ENCODE results near the gene ALDH5A1.

DNA sequence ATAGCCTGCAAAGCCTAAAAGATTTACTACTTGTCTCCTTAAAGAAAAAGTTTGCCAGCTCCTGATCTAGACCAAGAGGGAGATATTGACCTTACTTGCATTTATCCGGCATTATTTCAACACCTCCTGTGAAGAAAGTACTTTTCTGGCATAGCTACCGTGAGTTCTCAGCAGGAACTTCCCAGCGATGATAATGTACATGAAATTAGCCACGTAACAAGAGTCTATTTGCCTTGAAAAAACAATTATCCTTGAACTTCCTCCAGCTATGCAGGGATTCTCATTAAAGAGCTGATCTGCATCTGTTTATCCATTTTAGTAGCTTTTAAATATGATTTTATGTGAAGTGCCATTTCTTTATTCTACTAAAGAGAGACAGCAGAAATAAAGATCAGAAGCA is 41.7 kb downstream of the ALDH5A1 start:
- TF ChIP-seq, protein P1, sequence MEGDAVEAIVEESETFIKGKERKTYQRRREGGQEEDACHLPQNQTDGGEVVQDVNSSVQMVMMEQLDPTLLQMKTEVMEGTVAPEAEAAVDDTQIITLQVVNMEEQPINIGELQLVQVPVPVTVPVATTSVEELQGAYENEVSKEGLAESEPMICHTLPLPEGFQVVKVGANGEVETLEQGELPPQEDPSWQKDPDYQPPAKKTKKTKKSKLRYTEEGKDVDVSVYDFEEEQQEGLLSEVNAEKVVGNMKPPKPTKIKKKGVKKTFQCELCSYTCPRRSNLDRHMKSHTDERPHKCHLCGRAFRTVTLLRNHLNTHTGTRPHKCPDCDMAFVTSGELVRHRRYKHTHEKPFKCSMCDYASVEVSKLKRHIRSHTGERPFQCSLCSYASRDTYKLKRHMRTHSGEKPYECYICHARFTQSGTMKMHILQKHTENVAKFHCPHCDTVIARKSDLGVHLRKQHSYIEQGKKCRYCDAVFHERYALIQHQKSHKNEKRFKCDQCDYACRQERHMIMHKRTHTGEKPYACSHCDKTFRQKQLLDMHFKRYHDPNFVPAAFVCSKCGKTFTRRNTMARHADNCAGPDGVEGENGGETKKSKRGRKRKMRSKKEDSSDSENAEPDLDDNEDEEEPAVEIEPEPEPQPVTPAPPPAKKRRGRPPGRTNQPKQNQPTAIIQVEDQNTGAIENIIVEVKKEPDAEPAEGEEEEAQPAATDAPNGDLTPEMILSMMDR (conservative IDR thresholded peaks at IDR 0.05): no peak
- TF ChIP-seq EZH2 (IDR thresholded peaks at IDR 0.05; ENCODE audit: low read depth): no peak
